NCI-H187 treated with DMSO at 0.1 percent for 48 hours (cell line): ENCODE results near the gene C1QL1.
"Not testable (repeated sequence)": the region's sequence is repeated elsewhere in the genome, so short reads cannot be mapped to it uniquely, and the experiment has no call there.

Experiments
- DNase-seq: peaks from one replicate; lab custom pipeline; 2025; lab: John Stamatoyannopoulos, UW

The C1QL1 gene

DNA sequence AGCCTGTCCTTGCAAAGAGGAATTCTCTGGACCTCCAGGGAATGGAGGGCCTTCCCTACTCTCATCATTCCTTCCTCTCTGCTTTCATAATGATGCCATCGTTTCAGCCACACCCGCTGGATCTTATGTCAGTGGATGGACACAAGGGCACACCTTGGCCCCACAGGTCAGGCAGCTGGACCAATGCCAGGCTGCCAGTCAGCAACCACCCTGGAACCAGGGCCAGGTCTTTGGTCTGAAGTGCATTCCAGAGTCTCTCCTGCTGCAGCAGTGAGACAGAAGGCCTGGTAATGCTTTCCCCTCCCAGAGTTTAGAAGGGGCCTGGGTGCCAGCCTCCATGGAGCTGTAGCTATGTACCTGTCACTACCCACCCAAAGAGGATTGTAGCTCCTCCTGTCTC lies 7.4 kb downstream of the C1QL1 start:
- no peak for DNase-seq

DNA sequence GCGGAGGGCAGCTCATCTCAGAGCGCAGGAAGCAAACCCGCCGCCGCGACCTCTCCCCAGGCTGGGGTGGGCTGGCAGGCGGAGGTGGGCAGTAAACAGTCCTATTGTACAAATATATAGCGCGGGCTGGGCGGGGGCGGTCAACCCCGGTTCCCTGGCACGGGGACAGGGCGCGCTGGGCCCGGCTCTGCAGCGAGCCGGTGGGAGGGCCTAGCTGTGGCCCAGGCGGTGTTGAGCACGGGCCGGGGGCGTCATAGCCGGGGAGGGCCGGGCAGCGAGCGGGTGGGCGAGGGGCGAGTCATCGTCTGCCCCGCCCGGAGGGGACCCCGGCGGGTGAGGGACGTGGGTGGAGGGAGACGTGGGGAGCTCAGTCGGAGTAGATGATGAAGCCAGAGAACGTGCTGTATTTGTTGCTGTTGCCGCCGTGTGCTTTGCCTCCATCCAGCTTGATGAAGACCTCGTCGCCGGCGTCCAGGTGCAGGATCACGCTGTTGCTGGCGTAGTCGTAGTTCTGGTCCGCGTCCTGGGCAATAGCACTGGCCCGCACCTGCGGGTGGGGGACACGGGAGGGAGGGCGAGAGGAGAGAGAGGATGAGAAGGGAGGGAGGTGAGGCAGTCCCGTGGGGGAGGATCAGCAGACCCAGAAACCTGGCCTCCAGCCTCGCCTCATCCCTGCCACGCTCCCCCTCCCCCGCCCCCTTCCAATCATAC lies 8.1 kb downstream of the C1QL1 start:
- DNase-seq = no peak

DNA sequence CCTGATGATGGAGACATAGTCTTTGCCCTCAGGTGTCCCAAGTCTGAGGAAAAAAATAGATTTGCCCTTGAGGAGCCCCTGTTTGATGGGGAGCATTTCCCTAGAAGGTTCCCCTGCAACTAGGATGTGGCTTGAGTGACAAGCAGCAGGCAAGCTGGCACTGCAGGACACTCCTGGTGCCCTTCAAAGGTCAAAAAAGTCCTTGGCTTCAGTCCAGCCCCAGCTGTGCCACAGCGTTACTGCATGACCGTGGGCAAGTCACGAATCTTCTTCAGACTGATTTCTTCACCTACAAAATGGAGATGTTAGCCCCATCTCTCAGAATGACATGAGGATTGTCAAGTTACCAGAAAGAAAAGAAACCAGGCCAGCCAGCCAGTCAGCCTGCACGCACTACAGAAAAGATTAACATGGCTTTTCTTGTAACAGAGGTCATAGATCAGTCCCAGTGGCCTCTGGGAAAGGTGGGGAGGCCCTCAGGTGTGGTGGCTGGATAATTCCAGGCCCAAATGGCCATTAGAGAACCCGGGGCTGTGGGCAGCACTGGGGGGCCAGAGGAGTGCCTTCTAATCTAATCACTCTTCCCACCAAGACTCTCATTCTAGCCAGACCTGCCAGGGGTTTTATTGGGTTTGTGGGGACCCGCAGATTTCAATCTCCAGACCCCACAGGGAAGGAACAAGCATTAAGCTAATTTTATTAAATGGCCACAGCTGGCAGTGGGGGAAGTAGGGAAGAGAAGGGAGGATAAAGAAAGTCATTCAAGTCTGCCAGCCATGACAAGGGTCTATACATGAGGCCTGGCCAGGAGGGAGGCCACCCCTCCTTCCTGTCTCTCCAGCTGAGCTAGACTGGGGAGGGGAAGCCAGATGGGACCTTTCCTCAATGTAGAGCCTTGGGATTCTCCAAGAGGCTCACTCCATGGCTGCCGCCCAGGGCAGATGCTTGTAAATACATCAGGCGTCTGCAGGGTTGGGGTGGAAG lies 10.8 kb downstream of the C1QL1 start:
- DNase-seq = no peak

DNA sequence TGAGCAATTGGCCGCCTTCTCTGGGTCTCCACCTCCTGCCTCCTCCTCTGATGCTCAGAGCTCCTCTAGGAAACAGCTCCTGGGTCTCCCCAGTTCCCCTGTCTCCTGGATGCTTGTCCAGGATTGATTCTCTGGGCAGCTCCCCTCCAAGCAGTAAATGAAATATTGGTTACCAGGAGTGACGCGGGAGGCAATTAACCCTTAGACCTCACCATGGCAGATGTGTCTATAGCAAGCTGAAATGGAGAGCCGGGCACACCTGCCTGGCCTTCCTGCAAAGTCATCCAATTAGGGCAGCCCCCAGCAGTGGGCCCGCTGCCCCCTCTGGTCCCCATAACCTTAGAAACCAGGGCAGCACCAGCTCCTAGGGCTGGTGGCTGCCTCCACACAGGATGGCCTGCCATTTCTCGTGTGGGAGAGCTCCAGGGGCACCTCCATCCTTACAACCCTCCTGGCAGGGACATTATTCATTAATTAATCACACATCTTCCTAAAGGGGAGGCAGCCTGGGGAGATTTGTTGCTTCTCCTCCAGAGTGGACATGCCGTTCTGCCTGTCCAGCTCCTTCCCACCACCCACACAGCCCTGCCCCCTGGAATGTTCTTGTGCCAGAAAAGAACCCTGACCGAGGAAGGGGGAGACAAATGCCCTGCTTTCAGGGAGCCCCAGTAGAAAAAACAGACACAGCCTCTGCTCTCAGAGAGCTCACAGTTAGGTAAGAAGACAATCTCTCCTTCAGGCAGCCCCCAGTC lies 12.3 kb downstream of the C1QL1 start:
- DNase-seq = no peak

DNA sequence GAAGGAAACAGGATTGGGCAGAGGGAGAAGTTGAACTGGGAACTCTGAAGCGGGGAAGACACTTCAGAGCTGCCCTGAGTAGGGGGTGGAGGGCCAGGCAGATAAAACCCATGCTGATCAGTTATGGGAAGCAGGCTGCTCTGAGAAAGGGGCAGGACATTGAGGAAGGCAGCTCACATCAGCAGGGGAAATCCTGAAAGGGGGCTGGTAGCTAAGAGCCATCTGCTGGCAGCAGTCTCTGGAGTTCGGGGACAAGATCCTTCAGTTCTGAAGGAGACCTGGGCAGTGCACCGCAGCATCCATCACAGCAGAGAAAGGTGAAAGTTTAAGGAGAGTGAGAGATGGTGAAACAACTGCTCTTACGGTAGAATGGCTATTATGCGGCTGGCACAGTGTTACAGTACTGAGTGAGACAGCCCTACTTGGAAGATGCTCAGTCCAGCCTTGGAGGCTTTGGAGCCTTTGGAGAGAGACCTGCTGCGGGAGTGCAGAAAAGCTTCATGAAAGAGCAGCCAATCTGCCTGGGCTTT lies 15.1 kb downstream of the C1QL1 start:
- DNase-seq = no peak

DNA sequence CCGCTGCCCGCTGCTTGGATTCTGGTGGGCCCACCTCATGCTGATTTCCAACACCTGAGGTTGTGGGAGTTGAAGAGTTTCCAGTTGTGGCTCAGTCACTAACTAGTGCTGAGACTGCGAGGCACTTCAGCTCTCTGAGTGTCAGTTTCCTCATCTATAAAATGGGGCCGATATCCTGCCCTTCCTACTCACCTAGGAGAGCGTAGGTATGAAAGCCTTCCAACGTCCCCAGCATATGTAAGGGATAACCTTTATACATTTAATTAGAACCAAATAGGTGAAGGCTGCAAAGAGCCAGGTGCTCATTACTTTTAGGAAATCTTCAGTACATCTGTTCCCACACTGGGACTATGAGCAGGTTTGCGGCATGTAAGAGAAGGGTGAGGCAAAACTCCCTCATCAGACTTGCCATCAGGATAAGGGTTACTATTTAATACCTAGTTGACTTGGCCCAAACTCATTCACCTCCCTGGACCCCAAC lies 19.7 kb downstream of the C1QL1 start:
- no peak for DNase-seq

DNA sequence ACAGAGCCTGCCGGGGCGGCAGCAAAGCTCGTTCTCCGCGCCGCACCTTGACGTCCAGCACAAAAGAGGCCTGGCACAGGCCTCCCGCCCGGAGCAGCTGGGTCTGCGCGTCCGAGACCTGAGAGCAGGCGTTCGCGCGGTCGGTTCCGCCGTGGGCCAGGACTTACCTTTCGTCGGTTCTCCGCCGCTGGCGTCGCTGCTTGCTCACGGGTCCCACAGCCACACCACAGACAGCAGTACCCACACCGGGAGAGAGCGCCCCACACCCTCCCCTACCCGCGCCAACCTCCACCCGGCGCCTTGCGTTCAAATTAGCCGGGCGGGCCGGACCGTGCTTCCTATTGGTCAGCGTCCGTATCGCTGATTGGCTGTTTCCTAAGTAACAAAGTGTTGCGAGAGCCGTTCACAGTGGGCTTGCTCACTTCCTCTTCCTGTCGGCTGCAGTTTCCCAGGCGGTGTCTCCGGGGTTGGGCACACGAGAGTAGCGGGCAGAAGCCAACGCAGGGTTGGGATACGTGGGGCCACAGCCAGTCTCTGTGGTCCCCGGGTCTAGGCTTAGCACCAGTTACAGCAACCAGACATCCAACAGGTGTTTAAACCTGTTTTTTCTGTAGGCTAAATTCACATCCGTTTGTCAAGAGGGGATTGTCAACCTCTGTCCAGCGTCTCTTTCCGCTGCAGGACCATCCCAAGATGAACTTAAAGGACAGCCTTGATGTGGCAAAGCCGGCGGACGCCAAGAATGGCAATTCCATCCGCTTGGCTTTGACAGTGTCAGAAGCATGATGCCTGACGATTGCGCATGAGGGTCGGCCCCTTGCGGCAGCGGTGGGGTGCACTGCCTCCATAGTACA lies 20.4 kb downstream of the C1QL1 start, which contains the start of gene KIF18B:
Gene KIF18B (minus strand): TSS at position 313 of the 854 bp plus-strand sequence. CDS start 11,429 bp downstream, outside the sequence.
- peak; percentile 86 for DNase-seq

DNA sequence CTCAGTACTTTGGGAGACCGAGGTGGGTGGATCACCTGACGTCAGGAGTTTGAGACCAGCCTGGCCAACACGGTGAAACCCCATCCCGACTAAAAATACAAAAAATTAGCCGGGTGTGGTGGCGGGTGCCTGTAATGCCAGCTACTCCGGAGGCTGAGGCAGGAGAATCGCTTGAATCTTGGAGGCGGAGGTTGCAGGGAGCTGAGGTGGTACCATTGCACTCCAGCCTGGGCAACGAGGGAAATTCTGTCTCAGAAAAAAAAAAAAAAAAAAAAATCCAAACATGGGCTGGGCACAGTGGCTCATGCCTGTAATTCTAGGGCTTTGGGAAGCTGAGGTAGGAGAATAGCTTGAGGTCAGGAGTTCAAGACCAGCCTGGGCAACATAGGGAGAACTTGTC lies 22.5 kb downstream of the C1QL1 start:
- not testable (repeated sequence) for DNase-seq

DNA sequence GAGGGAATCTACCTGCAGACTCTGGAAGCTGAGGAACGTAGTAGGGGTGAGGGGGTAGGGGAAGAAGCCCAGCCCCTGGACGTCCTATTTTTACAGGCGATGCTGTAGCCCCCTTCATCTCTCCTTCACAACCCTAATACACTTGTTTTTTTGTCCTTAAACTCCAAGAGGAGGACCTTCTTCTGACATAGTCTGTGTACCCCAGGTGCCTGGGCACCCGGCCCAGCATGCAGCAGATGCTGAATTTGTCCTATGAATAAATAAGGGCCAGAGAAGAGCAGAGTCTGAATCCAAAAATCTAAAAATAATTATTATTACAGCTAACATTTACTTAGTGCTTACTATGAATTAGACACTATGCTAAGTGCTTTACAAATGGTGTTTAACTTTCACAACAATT lies 25.6 kb downstream of the C1QL1 start:
- no peak for DNase-seq

DNA sequence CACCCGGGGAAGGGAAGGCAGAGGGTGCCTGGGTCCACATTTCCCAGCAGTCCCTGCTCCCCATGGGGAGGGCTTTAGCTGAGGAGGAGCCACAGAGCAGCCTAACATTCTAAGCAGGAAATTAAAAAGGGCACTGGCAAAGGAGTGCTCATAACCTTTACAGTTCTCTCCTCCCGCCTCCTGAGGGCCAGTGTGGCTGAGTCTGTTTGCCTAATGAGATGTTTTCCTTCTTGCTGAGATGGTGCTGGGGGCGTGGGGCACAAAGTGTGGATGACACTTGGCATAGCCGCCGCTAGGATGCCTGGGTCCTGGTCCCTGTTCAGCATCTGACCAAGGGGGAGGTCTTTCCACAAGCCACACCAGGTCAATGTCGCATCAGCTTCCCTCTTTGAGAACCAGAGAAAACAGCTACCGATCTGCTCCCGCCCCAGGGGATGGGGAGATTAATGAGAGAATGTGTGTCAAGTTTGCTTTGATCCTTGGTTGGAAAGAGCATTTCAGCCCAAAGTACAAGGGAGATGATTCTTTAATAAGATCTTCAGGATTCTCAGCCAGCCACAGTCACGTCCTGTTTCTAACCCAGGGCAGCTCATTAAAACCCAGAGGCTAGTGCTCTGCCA lies 26.3 kb downstream of the C1QL1 start:
- no peak for DNase-seq

DNA sequence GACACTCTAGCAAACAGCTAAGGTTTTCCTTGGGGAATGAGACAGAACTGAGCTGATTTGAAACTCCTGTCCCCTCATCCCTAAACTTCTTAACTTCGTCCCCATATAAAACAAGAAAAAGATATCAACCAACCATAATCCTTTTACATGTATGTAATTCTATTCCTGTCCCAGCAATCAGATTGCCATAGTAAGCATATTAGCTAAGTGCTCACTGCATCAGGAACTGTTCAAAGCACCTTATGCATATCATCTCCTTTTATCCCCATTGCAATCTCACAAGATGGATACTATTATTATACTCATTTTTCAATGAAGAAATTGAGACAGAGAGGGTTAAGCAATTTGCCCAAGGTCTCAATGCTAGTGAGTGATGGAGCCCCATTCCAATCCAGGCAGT lies 27.3 kb downstream of the C1QL1 start:
- no peak for DNase-seq

DNA sequence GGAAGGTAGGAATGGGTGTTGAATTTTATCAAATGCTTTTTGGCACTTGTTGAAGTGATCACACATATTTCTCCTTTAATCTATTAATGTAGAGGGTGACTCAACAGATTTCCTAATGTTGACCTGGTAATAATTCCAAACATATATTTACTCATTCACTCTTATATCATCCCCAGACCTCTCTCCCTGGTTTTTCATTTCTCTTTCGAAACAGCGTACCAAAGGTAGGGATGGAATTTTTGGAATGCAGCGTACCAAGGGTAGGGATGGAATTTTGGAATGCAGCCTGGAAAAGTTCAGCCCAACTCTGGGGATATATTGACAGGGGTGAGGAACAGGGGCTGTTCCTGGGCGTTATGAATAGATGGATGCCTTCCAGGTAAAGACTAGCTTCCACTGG lies 27.8 kb downstream of the C1QL1 start:
- DNase-seq = no peak

DNA sequence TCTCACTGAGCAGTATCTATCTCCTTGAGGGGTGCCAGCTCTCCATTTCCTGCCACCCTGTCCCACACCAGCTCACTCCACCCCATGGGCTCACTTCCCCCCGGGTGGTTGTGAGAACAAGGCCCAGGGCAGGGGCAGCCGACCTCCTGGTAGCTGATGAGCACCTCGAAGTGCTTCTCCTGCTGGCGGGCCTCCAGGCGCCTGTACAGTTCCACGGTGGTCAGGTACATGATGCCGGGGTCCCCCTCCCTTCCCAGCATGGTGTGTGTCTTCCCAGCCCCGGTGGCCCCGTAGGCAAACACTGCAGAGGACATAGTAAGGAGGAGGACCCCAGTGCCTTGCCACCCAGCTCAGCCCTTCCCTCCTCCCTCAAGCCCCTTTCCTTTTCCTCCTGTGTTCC lies 33.0 kb downstream of the C1QL1 start:
- no peak for DNase-seq

DNA sequence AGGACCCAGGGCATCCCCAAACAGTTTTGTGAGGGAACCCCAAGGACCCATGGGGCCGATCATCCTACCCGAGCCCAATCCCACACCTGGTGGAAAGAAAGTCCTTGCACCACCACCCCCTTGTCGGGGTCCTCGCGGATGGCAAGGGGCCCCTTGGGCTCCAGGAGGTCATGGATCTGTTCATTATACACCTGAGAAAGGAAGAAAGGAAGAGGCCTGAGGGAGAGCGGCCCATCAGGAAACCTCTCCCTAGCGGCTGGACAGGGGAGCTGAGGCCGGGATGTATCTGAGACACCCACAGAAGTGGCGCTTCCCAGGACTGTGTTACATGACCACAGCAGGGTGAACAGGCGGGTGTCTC lies 33.4 kb downstream of the C1QL1 start:
- no peak for DNase-seq

DNA sequence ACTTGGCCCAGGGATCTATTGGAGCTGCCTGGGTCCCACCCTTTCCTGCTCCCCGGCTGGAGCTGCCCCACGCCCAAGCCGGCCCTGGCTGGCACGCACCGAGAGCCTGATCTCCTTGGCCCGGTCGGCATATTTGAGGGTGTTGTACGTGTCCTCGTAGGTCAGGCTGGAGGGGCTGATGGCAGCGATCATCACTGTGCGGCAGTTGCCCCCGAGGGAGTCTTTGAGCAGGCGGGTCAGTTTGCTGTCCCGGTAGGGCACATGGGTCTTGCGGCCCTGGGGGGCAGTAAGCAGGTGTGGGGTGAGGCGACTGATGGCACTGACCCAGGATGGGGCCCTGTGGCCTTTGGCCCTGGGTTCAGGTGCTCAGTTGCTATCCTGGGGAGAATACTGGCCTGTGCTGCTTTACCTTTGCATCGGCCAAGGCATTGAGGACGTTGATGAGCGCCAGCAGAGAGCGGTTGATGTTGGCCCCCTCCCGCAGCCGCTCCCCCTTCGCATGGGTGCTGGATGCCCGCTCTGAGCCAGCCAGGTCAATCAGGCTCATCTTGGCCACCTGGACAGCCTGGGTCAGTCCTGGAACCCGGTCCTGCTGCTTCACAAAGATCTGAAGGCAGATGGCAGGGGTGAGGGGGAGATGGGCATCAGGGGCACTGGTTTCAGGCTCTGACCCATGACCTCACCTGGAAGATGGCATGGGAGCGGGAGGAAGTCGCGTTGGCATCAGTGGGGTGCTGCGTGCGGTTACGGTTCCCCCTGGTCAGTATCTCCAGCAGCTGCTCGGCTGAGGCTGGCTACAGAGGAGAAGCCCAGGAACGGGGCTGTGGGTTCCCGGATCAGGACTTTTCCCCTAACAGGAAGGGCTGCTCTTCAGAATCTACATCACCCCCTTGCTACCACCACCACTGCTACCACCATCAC lies 34.0 kb downstream of the C1QL1 start:
- no peak for DNase-seq

DNA sequence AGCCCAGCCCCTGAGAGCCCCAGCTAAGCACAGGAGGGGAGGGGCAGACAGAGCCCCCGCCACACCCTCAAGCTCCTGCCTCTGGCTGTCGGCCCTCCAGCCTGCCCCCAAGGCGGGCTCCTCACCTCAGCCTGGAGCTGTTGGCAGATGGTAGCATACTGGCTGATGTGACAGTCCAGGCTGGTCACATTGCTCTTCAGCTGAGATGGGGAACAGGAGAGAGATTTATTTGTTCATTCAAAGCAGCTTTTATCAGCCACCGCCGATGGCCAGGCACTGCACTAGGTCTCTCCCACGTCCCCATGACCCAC lies 35.4 kb downstream of the C1QL1 start:
- no peak for DNase-seq

DNA sequence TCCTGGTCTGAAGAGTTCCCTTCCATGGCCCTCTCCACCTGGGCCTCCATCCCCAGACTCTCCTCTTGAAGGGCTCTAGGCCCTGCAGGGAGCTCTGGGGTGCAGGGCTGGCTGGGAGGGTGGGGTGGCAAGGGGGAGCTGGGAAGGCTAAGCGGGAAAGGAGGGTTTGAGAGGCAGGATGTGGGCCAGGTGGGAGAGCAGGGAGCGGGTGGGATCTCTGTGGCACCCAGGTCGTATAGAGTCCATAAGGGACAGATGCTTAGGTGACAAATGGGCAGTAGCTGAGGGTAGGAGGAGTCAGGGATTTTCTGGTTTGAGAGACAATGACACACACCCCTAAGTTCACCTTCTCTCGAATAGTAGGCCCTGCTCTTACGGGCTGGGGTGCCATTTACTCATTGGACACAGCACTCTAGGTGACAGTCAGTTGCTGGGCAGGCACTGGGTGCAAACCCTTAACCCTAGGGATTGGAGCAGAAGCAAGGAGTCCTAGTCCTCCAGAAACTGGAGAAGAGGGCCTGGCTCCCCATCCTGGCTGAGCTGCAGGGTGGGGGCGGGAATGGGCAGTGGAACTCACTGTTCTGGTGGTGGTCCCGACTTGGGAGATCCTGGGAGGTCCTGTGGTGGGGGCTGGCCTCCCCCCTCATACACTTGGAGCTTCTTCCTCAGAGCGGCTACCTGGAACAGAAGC lies 35.9 kb downstream of the C1QL1 start:
- no peak for DNase-seq

DNA sequence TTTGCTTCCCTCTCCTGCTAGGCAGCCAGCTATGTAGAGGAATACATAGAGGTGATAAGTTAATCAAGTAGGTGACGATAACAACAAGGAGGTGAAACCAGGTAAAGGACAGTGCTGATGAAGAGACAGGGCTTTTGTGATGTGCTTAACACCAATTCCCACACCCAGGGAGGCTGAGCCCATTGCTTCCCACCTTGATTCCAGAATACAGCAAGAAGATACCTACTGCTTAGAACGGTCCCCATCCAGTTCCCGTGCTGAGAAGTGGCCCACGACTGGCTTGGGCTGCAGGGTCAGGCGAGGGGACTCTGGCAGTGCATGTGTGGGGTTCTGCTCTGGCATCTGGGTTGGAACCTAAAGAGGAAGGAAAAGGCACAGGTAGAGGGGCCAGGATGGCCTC lies 36.7 kb downstream of the C1QL1 start:
- DNase-seq = no peak

DNA sequence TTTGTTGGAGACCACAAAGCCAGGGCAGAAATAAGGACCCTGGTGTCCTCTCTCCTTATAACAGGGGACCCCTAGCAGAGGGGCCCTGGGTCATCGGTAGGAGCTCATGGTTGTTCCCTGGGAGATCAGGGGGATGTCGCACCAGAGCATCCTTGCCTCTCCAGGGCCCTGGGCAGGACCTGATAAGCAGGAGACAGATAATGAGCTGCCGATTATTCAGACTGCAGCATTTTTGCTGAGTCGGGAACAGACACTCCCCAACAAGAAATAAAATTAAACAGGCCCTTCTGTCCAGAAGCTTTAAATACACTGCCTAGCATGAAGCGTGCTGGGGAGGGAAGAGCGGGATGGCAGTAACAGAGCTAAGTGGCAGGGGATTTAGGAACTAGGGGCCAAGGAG lies 37.4 kb downstream of the C1QL1 start:
- no peak for DNase-seq
